HG03175 (cell line): ENCODE measurements around the gene DIAPH3.

ENCODE experiments used
- ATAC-seq: cut with Tn5 transposase; IDR thresholded peaks from one replicate; pipeline ENCODE4 v1.9.1; 2021; ENCODE audit warnings: mild to moderate bottlenecking, moderate library complexity; ENCODE audit not compliant: unreplicated experiment

The DIAPH3 gene

GRCh38 chr13:60158321-60158801 lies 5.4 kb downstream of the DIAPH3 start:
- peak; percentile 61 for ATAC-seq

DNA sequence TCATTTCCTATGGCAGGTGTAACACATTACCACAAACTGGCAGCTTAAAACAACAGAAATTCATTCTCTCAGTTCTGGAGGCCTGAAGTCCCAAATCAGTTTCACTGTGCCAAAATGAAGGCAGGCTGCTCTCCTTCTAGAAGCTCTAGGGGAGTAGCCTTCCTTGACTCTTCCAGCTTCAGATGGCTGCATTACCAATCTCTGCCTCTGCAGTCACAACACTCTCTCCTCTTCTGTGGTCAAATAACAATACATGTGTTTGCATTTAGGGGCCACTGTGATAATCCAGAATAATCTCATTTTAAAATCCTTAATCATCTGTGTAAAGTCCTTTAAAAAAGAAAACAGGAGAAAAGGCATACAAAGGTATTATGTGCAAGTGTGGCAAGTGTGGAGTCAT lies 7.8 kb downstream of the DIAPH3 start:
- peak; percentile 41 for ATAC-seq

- ATAC-seq = no peak
Measured at GRCh38 chr13:60152904-60153303, 10.8 kb downstream of the DIAPH3 start.

- ATAC-seq = no peak
Measured at GRCh38 chr13:60152114-60152513, 11.6 kb downstream of the DIAPH3 start.

DNA sequence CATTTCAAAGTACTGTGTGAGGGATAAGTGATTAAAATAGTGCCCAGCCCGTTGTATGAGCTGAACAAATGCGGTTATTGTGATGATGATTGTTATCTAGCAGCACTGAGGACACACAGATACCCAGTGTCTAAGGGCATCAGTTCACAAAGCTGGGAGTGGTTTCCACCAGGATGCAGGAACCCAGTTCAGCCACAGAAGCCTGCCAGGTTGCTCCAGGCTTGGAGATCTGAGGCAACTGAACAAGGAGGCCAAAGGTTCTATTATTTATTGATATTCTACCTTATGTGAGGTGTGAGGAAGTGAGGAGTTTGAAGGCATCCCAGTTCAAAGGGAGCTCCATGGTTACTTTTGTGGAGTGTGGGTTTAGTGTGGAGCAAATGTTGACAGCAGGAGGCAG lies 13.2 kb downstream of the DIAPH3 start:
- ATAC-seq = no peak

DNA sequence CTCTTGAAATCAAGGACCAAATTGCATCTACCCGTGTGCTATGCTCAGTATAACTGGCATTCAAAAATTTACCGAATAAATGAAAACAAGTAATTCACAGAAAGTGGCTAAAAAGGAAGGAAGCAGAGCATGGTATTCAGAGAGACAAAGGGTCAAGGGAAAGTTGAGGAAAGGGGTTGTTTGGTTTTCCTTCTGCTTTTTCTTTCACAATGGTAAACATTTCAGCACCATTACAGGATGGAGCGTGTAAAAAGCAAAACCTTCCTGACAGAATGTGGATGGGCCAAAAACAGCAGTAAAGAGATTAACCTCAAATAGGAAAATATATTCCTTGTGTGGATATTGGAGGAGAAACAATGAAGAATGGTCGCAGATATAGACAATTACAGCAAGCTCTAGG lies 14.8 kb downstream of the DIAPH3 start:
- ATAC-seq = no peak

DNA sequence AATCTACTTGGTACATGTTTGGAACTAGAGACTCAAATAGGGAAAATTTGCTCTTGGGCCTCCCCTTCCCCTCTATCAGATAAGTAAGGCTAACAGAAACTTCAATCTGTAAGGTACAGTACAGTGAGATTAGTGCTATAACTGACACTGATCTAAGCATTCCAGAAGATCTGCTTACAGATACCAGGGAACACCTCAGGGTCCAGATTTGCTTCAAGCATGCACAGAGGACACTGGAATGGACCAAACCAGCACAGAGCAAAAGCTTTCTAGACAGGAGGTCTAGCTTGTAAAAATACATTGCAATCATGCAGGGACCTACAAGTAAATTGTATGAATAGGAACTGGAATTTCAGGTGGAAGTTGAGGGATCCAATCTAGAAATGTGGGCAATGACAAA lies 16.4 kb downstream of the DIAPH3 start:
- ATAC-seq = no peak

DNA sequence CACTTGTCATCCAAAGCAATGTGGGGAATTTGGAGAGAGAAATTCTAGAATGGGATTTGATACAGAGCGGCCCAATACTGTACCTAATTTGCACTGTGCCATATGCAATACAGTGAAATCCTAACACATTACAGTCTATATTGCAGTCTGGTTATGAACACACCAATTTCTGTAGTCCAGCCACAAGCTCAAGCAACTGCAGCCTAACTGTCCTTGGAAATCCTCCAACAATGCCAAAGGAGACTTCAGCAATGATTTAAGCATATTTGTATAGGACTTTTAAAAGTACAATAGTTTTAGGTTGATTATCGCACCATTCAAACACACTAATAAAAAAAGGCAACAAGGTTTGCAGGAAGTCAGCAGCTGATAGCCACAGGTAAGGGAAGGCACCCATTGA lies 17.3 kb downstream of the DIAPH3 start:
- ATAC-seq = no peak

- no peak for ATAC-seq
Measured at GRCh38 chr13:60143775-60144174, 20.0 kb downstream of the DIAPH3 start.

DNA sequence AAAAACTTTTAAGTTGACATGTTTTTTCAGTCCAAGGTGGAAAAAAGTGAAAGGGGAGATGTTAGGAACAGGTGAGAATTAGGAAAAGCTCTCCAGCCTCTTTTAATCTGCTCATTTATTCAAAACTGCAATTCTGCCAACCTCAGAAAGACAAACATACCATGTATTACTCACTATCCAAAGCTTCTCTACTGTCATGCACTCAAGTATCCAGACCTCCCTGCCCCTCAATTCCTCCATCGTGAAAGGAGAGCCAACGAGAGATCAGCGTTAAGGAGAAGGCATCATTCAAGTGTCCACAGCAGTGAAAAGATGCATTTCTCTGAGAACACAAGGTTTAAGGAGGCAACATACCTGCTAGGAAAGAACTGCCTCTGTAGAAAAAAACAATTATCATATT lies 24.5 kb downstream of the DIAPH3 start:
- no peak for ATAC-seq

GRCh38 chr13:60138674-60139073 lies 25.1 kb downstream of the DIAPH3 start:
- no peak for ATAC-seq

DNA sequence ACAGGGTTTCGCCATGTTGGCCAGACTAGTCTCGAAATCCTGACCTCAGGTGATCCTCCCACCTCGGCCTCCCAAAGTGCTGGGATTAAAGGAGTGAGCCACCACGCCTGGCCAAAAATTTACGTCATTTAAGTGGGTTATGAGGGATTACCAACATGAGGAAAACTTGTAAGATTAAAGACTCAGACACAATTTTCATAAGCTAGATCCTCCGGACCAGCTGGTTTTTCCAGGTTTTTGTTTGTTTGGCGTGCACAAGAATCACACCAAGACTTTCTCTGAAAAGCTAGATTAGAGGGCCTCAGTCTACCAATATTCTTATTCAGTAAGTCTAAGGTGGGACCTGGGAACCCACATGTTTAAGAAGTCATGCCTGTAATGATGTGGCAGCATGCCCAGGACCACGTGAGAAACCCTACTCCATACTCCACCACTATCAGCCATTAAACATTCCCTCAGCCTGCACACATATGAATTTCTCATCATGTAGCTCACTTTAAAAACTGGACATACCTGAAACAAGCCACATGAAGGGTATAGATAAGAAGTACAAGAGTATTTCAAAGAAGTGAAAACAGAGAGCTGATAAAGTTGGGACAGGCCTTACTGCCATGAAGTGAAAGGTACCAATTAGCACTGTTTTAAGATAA lies 25.7 kb downstream of the DIAPH3 start:
- ATAC-seq = no peak

- ATAC-seq = no peak
Measured at GRCh38 chr13:60135344-60135743, 28.4 kb downstream of the DIAPH3 start.

DNA sequence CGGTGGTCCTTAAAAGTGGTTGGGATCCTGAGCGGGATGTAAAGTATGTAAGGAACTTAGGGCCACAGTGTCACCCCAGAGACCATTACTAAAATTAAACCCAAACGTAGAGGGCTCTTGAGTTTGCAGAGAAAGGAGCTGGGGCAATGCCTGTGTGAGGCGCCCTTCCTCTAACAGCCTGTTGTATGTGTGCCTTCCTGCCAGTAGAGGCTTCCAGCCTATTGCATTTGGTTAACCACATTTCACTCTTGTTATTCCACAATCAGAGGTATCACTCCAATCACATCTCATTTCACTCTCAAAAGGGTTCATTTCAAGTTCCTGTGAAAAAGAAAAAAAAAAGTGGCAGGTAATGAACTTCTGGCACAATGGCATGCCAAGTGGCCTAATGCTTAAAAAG lies 29.4 kb downstream of the DIAPH3 start:
- no peak for ATAC-seq

- no peak for ATAC-seq
Measured at GRCh38 chr13:60121337-60121687, 42.4 kb downstream of the DIAPH3 start.

GRCh38 chr13:60120617-60121336 lies 43.0 kb downstream of the DIAPH3 start:
- no peak for ATAC-seq

GRCh38 chr13:60118696-60119400 lies 44.9 kb downstream of the DIAPH3 start:
- ATAC-seq = no peak

GRCh38 chr13:60114499-60115028 lies 49.2 kb downstream of the DIAPH3 start:
- ATAC-seq = no peak

DNA sequence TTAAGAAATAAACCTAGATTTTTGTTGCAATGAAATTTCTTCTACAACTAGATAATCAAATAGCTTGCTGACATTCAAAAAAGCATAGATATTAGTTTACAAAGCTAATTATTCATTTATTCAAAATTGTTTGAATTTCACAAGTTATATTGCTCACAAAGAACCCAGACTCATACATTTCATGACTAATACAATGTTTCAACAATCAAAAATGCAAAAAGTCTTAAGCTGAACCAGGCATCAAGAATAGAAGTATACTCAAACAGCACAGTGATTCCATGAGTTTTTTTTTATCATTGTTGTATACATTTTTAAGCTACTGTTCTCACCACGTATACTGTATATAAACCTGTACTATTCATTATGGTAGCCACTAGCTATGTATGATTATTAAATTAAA lies 51.0 kb downstream of the DIAPH3 start:
- ATAC-seq = no peak

DNA sequence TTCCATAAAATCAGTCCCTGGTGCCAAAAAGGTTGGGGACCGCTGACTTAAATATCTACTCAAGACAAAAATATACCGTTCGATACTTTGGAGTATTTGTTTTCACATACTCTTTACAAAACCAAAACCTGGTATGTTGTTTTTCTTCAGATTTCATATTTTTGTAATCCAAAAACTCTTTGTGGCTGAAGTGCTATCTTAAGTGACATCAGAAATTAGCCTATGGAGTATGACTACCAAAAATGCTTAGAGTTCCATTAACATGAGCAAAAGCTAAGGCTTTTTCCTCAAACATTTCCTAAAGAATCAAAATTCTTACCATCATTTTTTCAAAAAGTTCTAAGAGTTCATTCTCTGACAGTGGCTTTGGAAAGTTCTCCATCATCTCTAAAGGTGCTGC lies 52.0 kb downstream of the DIAPH3 start:
- ATAC-seq = no peak

GRCh38 chr13:60109285-60109684 lies 54.4 kb downstream of the DIAPH3 start:
- ATAC-seq = no peak

DNA sequence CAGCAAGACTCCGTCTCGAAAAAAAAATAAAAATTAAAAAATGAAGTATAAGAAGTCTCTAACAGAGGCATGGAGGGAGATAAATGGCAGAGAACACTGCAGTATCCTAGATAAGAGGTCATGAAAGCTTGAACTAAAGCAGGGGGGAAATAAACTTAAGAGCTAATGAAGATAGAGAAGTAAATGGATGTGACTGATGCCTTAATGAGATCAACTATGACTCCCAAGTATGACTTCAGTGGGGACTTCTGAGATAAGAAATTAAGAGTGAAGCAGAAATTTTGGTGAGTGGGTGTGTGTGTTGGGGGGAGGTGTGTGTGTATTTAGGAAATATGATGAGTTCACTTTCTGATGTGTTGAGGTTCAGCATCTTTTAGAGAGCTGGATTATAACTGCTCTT lies 55.1 kb downstream of the DIAPH3 start:
- no peak for ATAC-seq
